PFSK-1 (cell line): Measurements from ENCODE around the gene KAZN.

Source experiments
- FOXP2 ChIP-seq: optimal IDR thresholded peaks from 2 replicates; pipeline ENCODE3; 2011; ENCODE audit warnings: borderline replicate concordance, control low read depth, inconsistent platforms; ENCODE audit not compliant: insufficient read depth; ENCODE audit errors: extremely low read length, extremely low read depth
- POLR2AphosphoS5 ChIP-seq: IDR thresholded peaks from 2 replicates; pipeline ENCODE4 v1.6.1; 2012; ENCODE audit warnings: low read depth, mild to moderate bottlenecking, control low read depth, low read length, moderate library complexity
- SIN3A ChIP-seq: IDR thresholded peaks from 2 replicates; pipeline ENCODE4 v1.6.1; 2012; ENCODE audit warnings: mild to moderate bottlenecking, low read length, moderate library complexity, borderline replicate concordance; ENCODE audit not compliant: insufficient read depth
- TAF1 ChIP-seq: IDR thresholded peaks from 2 replicates; pipeline ENCODE4 v1.6.1; 2012; ENCODE audit warnings: low read length, control low read depth, borderline replicate concordance; ENCODE audit not compliant: insufficient read depth
- TF ChIP-seq, protein P1 (sequence below), 2 experiments: IDR thresholded peaks; 2 replicates each; pipeline versions ENCODE4 v1.6.1 to v1.8.0; 2011 to 2012; ENCODE audit warnings: low read depth in 2 of 2, low read length in 2 of 2, control low read depth in 1 of 2, inconsistent platforms in 1 of 2, mild to moderate bottlenecking in 1 of 2, moderate library complexity in 1 of 2; ENCODE audit not compliant: insufficient read depth in 1 of 2

DNA sequence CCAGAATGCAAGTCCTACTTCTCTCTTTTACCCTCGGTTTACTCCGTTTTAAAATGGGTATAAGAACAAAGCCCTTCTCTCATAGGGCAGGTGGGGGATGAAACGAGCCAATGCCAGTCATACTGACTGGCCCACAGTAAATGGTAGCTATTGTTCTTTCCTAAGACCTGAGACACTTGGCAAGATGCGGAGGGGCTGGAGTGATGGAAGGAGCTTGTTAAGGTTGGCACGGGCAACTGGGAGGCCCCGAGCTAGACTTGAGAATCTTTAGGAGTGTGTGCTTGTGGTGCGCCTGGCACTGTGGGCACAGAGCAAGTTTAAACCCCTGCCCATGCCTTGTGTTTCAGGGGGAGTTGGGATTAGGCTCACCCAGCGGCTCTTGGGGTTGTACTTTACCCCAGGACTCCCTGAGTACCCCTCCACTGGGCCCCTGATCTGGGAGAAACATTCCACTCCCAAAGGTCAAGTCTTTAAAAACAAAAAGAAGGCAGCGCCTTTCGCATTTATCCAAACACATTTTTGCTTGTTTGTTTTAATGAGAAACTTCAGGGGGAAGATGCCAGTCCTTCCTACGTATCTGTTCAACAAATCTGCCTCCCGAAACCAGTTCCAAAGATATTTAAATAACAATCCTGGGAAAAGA lies 314.5 kb downstream of the KAZN start:
- TF ChIP-seq POLR2AphosphoS5 = no peak
- TF ChIP-seq SIN3A = no peak
- TF ChIP-seq, protein P1, sequence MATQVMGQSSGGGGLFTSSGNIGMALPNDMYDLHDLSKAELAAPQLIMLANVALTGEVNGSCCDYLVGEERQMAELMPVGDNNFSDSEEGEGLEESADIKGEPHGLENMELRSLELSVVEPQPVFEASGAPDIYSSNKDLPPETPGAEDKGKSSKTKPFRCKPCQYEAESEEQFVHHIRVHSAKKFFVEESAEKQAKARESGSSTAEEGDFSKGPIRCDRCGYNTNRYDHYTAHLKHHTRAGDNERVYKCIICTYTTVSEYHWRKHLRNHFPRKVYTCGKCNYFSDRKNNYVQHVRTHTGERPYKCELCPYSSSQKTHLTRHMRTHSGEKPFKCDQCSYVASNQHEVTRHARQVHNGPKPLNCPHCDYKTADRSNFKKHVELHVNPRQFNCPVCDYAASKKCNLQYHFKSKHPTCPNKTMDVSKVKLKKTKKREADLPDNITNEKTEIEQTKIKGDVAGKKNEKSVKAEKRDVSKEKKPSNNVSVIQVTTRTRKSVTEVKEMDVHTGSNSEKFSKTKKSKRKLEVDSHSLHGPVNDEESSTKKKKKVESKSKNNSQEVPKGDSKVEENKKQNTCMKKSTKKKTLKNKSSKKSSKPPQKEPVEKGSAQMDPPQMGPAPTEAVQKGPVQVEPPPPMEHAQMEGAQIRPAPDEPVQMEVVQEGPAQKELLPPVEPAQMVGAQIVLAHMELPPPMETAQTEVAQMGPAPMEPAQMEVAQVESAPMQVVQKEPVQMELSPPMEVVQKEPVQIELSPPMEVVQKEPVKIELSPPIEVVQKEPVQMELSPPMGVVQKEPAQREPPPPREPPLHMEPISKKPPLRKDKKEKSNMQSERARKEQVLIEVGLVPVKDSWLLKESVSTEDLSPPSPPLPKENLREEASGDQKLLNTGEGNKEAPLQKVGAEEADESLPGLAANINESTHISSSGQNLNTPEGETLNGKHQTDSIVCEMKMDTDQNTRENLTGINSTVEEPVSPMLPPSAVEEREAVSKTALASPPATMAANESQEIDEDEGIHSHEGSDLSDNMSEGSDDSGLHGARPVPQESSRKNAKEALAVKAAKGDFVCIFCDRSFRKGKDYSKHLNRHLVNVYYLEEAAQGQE (IDR thresholded peaks at IDR 0.05; ENCODE audit: insufficient read depth in 1 of 2, low read depth in 2 of 2, low read length in 2 of 2) = no peak
- TF ChIP-seq TAF1 = no peak
- no peak for TF ChIP-seq FOXP2
